SK-N-SH treated with all-trans-retinoic acid at 6 μM for 48 hours (cell line): ENCODE results near the gene CAND2.

Experiments
- ATAC-seq: fragments of 200-7000 bp; cut with Tn5 transposase; 3 replicates; pipeline ENCODE4 v1.9.1; 2020; ENCODE audit warnings: mild to moderate bottlenecking, moderate library complexity
- ARNTL ChIP-seq: fragments of 450-650 bp; formaldehyde crosslinking; IDR thresholded peaks from 2 replicates; pipeline ENCODE4 v1.5.0; 2020; ENCODE audit warnings: low read depth, mild to moderate bottlenecking, moderate library complexity, borderline replicate concordance
- BACH2 ChIP-seq: fragments of 250-450 bp; sonication (Bioruptor Pico); IDR thresholded peaks from 2 replicates; pipeline ENCODE4 v1.9.0; 2021; ENCODE audit warnings: mild to moderate bottlenecking, borderline replicate concordance
- CREB5 ChIP-seq: fragments of 250-450 bp; sonication (Bioruptor Pico); IDR thresholded peaks from 2 replicates; pipeline ENCODE4 v1.5.1; 2020; ENCODE audit warnings: low read depth, mild to moderate bottlenecking, moderate library complexity
- CSDC2 ChIP-seq: fragments of 250-450 bp; sonication (Bioruptor Pico); IDR thresholded peaks from 2 replicates; pipeline ENCODE4 v1.5.0; 2020; ENCODE audit warnings: mild to moderate bottlenecking, moderate library complexity
- CSRNP3 ChIP-seq: fragments of 250-450 bp; sonication (Bioruptor Pico); IDR thresholded peaks from 2 replicates; pipeline ENCODE4 v1.5.1; 2021; ENCODE audit warnings: mild to moderate bottlenecking, moderate library complexity
- ESRRG ChIP-seq: fragments of 250-450 bp; sonication (Bioruptor Pico); IDR thresholded peaks from 2 replicates; pipeline ENCODE4 v1.6.1; 2021; ENCODE audit warnings: mild to moderate bottlenecking
- GLIS3 ChIP-seq: fragments of 250-450 bp; sonication (Bioruptor Pico); IDR thresholded peaks from 2 replicates; pipeline ENCODE4 v1.5.0; 2020; ENCODE audit warnings: mild to moderate bottlenecking, moderate library complexity
- ISL1 ChIP-seq: fragments of 250-450 bp; sonication (Bioruptor Pico); IDR thresholded peaks from 2 replicates; pipeline ENCODE4 v2.1.2; 2022; ENCODE audit warnings: mild to moderate bottlenecking, moderate library complexity
- RARB ChIP-seq: fragments of 250-450 bp; sonication (Bioruptor Pico); IDR thresholded peaks from 2 replicates; pipeline ENCODE4 v1.8.0; 2021; ENCODE audit warnings: mild to moderate bottlenecking, moderate library complexity
- SNAI2 ChIP-seq: fragments of 250-450 bp; sonication (Bioruptor Pico); IDR thresholded peaks from 2 replicates; pipeline ENCODE4 v1.5.0; 2020; ENCODE audit warnings: mild to moderate bottlenecking, moderate library complexity
- TCF4 ChIP-seq: fragments of 250-450 bp; sonication (Bioruptor Pico); IDR thresholded peaks from 2 replicates; pipeline ENCODE4 v1.8.0; 2021; ENCODE audit warnings: mild to moderate bottlenecking, moderate library complexity, borderline replicate concordance
- TOX ChIP-seq: fragments of 250-450 bp; sonication (Bioruptor Pico); IDR thresholded peaks from 2 replicates; pipeline ENCODE4 v1.8.0; 2021; ENCODE audit warnings: mild to moderate bottlenecking, moderate library complexity, borderline replicate concordance
- ZC3H10 ChIP-seq: fragments of 250-450 bp; sonication (Bioruptor Pico); IDR thresholded peaks from 2 replicates; pipeline ENCODE4 v1.5.1; 2021; ENCODE audit warnings: mild to moderate bottlenecking, moderate library complexity
- ZFP3 ChIP-seq: fragments of 250-450 bp; sonication (Bioruptor Pico); IDR thresholded peaks from 2 replicates; pipeline ENCODE4 v1.5.0; 2020; ENCODE audit warnings: mild to moderate bottlenecking, moderate library complexity
- ZFP30 ChIP-seq: fragments of 450-650 bp; formaldehyde crosslinking; IDR thresholded peaks from 2 replicates; pipeline ENCODE4 v1.5.0; 2022; ENCODE audit warnings: mild to moderate bottlenecking, moderate library complexity
- ZNF565 ChIP-seq: fragments of 450-650 bp; formaldehyde crosslinking; conservative IDR thresholded peaks from 2 replicates; pipeline ENCODE4 v1.5.0; 2020; ENCODE audit warnings: low read depth, mild to moderate bottlenecking, moderate library complexity
- ZNF70 ChIP-seq: fragments of 450-650 bp; formaldehyde crosslinking; IDR thresholded peaks from 2 replicates; pipeline ENCODE4 v1.5.0; 2020; ENCODE audit warnings: mild to moderate bottlenecking, moderate library complexity
- ZNF8 ChIP-seq: fragments of 450-650 bp; formaldehyde crosslinking; IDR thresholded peaks from 2 replicates; pipeline ENCODE4 v1.5.0; 2020; ENCODE audit warnings: mild to moderate bottlenecking, moderate library complexity
- TF ChIP-seq, protein P1 (sequence below): fragments of 250-450 bp; sonication (Bioruptor Pico); IDR thresholded peaks from 2 replicates; pipeline ENCODE4 v1.8.0; 2020; ENCODE audit warnings: mild to moderate bottlenecking, moderate library complexity, borderline replicate concordance
- TF ChIP-seq, protein P2 (sequence below): fragments of 250-450 bp; sonication (Bioruptor Pico); IDR thresholded peaks from 2 replicates; pipeline ENCODE4 v1.5.0; 2020; ENCODE audit warnings: mild to moderate bottlenecking, moderate library complexity
- TF ChIP-seq, protein P3 (sequence below): fragments of 250-450 bp; sonication (Bioruptor Pico); IDR thresholded peaks from 2 replicates; pipeline ENCODE4 v1.8.0; 2021; ENCODE audit warnings: low read depth, mild to moderate bottlenecking, moderate library complexity, borderline replicate concordance

Gene CAND2

GRCh38 chr3:12754313-12754712 is 42.2 kb upstream of the CAND2 start:
- no peak for ATAC-seq
- no peak for TF ChIP-seq CSDC2 (CRISPR knock-in tag)
- TF ChIP-seq, protein P1, sequence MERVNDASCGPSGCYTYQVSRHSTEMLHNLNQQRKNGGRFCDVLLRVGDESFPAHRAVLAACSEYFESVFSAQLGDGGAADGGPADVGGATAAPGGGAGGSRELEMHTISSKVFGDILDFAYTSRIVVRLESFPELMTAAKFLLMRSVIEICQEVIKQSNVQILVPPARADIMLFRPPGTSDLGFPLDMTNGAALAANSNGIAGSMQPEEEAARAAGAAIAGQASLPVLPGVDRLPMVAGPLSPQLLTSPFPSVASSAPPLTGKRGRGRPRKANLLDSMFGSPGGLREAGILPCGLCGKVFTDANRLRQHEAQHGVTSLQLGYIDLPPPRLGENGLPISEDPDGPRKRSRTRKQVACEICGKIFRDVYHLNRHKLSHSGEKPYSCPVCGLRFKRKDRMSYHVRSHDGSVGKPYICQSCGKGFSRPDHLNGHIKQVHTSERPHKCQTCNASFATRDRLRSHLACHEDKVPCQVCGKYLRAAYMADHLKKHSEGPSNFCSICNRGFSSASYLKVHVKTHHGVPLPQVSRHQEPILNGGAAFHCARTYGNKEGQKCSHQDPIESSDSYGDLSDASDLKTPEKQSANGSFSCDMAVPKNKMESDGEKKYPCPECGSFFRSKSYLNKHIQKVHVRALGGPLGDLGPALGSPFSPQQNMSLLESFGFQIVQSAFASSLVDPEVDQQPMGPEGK (CRISPR knock-in tag) = no peak
- no peak for TF ChIP-seq GLIS3 (CRISPR knock-in tag)
- TF ChIP-seq ZNF565 = no peak
- no peak; the same call in 1 of the 2 replicates for TF ChIP-seq ZNF70 (CRISPR knock-in tag)
- TF ChIP-seq ZFP3 (CRISPR knock-in tag) = no peak

DNA sequence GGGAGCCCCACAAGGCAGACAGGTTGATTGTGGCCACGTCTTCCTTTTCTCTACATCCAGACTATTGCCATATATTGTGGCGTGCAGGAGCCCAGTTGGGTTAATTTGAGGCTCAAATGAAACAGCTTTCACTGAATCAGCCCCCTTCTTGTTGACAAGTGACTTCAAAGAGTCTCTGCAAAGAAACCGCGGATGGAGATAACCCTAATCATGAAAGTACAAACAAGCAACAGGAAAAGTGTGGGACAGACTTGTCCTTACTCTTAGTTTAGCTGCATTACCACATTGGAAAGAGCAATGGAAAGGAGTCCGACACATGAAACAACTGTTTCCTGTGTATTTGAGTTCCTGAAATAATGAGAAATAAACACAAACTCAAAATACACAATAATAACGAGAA is 40.7 kb upstream of the CAND2 start:
- TF ChIP-seq ZNF8 (CRISPR knock-in tag) = no peak
- ATAC-seq = no peak

DNA sequence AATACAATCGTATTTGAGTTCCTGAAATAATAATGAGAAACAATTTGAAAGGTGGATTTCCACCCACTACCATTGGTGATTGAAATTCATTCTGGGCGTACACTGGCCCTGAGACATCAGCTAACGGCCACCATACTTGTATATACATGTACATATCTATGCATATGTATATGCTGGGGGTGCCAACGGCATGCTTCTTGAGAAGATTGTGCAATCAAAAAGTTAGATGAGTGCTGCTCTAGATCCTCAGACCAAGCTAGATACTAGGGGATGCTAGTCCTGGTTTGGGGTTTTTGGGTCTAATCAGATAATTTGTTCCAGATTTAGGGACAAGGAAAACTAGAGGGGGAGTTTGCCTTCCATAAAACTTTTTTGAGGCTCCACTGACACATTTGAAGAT is 40.3 kb upstream of the CAND2 start:
- TF ChIP-seq BACH2 (CRISPR knock-in tag) (no peak), SNAI2 (CRISPR knock-in tag) (no peak), ZNF565 (no peak), TCF4 (no peak), CSRNP3 (CRISPR knock-in tag) (no peak), CREB5 (CRISPR knock-in tag) (no peak), ARNTL (no peak), RARB (CRISPR knock-in tag) (no peak), ZFP30 (no peak), ESRRG (CRISPR knock-in tag) (no peak), CSDC2 (CRISPR knock-in tag) (no peak), ISL1 (CRISPR knock-in tag) (no peak), ZNF8 (CRISPR knock-in tag) (no peak), ZFP3 (CRISPR knock-in tag) (no peak), TOX (no peak), ZC3H10 (CRISPR knock-in tag) (no peak)
- TF ChIP-seq, protein P2, sequence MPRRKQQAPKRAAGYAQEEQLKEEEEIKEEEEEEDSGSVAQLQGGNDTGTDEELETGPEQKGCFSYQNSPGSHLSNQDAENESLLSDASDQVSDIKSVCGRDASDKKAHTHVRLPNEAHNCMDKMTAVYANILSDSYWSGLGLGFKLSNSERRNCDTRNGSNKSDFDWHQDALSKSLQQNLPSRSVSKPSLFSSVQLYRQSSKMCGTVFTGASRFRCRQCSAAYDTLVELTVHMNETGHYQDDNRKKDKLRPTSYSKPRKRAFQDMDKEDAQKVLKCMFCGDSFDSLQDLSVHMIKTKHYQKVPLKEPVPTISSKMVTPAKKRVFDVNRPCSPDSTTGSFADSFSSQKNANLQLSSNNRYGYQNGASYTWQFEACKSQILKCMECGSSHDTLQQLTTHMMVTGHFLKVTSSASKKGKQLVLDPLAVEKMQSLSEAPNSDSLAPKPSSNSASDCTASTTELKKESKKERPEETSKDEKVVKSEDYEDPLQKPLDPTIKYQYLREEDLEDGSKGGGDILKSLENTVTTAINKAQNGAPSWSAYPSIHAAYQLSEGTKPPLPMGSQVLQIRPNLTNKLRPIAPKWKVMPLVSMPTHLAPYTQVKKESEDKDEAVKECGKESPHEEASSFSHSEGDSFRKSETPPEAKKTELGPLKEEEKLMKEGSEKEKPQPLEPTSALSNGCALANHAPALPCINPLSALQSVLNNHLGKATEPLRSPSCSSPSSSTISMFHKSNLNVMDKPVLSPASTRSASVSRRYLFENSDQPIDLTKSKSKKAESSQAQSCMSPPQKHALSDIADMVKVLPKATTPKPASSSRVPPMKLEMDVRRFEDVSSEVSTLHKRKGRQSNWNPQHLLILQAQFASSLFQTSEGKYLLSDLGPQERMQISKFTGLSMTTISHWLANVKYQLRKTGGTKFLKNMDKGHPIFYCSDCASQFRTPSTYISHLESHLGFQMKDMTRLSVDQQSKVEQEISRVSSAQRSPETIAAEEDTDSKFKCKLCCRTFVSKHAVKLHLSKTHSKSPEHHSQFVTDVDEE (CRISPR knock-in tag) = no peak
- TF ChIP-seq, protein P1 (CRISPR knock-in tag) = no peak
- TF ChIP-seq, protein P3, sequence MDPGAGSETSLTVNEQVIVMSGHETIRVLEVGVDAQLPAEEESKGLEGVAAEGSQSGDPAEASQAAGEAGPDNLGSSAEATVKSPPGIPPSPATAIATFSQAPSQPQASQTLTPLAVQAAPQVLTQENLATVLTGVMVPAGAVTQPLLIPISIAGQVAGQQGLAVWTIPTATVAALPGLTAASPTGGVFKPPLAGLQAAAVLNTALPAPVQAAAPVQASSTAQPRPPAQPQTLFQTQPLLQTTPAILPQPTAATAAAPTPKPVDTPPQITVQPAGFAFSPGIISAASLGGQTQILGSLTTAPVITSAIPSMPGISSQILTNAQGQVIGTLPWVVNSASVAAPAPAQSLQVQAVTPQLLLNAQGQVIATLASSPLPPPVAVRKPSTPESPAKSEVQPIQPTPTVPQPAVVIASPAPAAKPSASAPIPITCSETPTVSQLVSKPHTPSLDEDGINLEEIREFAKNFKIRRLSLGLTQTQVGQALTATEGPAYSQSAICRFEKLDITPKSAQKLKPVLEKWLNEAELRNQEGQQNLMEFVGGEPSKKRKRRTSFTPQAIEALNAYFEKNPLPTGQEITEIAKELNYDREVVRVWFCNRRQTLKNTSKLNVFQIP (CRISPR knock-in tag) = no peak
- TF ChIP-seq, all 23 proteins: peak for 0
- no peak for ATAC-seq
